Upper lobe of left lung (tissue), 4 donors: ENCODE measurements around the gene CADM1.

Experiments
- CTCF ChIP-seq, 6 experiments: fragments of 450-650 bp in 4 of 6; fragments of 200-600 bp in 2 of 6; sonication (generic) in 2 of 6; IDR thresholded peaks; one replicate each; pipeline ENCODE4 v1.5.1; 2016 to 2019; ENCODE audit warnings: antibody characterized with exemption in 6 of 6
- POLR2A ChIP-seq, 4 donors: fragments of 450-650 bp; IDR thresholded peaks; one replicate each; pipeline ENCODE4 v1.5.1; 2016 to 2017; ENCODE audit warnings: antibody characterized with exemption in 4 of 4, mild to moderate bottlenecking in 2 of 4

DNA sequence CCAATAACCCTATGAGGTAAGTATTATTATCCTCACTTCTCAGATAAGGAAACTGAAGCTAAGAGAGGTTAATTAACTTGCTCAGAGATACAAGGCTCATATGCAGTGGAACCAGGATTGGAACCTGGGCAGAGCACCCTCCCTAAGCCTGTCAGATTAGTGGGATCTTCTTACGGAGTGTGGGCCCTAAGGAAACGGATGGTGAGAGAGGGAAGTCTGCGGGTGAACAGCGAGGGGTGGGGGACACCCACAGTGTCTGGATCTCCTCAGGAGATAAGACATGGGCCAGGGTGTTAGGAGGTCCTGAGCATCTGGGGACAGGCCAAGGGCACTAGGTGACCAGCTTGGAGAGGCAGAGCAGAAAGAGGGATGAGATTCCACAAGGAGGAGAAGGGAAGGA lies 376.0 kb downstream of the CADM1 start:
- TF ChIP-seq CTCF (IDR thresholded peaks at IDR 0.05) (no peak), POLR2A (IDR thresholded peaks at IDR 0.05) (no peak)
